Measurements from ENCODE around the gene VPS39.

GRCh38 chr15:42160136-42160535 is 48.0 kb downstream of the VPS39 start:
- TF ChIP-seq, protein P1, sequence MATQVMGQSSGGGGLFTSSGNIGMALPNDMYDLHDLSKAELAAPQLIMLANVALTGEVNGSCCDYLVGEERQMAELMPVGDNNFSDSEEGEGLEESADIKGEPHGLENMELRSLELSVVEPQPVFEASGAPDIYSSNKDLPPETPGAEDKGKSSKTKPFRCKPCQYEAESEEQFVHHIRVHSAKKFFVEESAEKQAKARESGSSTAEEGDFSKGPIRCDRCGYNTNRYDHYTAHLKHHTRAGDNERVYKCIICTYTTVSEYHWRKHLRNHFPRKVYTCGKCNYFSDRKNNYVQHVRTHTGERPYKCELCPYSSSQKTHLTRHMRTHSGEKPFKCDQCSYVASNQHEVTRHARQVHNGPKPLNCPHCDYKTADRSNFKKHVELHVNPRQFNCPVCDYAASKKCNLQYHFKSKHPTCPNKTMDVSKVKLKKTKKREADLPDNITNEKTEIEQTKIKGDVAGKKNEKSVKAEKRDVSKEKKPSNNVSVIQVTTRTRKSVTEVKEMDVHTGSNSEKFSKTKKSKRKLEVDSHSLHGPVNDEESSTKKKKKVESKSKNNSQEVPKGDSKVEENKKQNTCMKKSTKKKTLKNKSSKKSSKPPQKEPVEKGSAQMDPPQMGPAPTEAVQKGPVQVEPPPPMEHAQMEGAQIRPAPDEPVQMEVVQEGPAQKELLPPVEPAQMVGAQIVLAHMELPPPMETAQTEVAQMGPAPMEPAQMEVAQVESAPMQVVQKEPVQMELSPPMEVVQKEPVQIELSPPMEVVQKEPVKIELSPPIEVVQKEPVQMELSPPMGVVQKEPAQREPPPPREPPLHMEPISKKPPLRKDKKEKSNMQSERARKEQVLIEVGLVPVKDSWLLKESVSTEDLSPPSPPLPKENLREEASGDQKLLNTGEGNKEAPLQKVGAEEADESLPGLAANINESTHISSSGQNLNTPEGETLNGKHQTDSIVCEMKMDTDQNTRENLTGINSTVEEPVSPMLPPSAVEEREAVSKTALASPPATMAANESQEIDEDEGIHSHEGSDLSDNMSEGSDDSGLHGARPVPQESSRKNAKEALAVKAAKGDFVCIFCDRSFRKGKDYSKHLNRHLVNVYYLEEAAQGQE (IDR thresholded peaks at IDR 0.05; ENCODE audit: insufficient replicate concordance, low read depth) = no peak
- TF ChIP-seq SPI1 (IDR thresholded peaks at IDR 0.05; ENCODE audit: borderline replicate concordance, low read depth) = no peak
- TF ChIP-seq, protein P2, sequence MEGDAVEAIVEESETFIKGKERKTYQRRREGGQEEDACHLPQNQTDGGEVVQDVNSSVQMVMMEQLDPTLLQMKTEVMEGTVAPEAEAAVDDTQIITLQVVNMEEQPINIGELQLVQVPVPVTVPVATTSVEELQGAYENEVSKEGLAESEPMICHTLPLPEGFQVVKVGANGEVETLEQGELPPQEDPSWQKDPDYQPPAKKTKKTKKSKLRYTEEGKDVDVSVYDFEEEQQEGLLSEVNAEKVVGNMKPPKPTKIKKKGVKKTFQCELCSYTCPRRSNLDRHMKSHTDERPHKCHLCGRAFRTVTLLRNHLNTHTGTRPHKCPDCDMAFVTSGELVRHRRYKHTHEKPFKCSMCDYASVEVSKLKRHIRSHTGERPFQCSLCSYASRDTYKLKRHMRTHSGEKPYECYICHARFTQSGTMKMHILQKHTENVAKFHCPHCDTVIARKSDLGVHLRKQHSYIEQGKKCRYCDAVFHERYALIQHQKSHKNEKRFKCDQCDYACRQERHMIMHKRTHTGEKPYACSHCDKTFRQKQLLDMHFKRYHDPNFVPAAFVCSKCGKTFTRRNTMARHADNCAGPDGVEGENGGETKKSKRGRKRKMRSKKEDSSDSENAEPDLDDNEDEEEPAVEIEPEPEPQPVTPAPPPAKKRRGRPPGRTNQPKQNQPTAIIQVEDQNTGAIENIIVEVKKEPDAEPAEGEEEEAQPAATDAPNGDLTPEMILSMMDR (IDR thresholded peaks at IDR 0.05; ENCODE audit: insufficient read depth, low read length) = no peak
- TF ChIP-seq POLR2AphosphoS5 (IDR thresholded peaks at IDR 0.05; ENCODE audit: low read depth) = no peak
- TF ChIP-seq GABPA (IDR thresholded peaks at IDR 0.05; ENCODE audit: low read depth) = no peak

Measured in HL-60 (cell line).